Esophagus (tissue), 2 donors: ENCODE data around the gene THAP9. TPM values are rescaled to one million over a fixed set of nuclear protein-coding genes. Genes with fewer than 3 reads are reported as not detected.

Source experiments
- H3K27ac ChIP-seq, 2 donors: one replicate each; pipeline ENCODE4 v1.5.1; 2013; ENCODE audit warnings: low read depth in 2 of 2, mild to moderate bottlenecking in 2 of 2, inconsistent platforms in 1 of 2, low read length in 1 of 2, moderate library complexity in 1 of 2
- H3K27me3 ChIP-seq, 2 donors: one replicate each; pipeline ENCODE4 v1.6.1; 2013; ENCODE audit warnings: low read length in 2 of 2, control low read depth in 1 of 2, mild to moderate bottlenecking in 1 of 2; ENCODE audit not compliant: insufficient read depth in 2 of 2, control insufficient read depth in 1 of 2
- H3K36me3 ChIP-seq, 2 donors: one replicate each; pipeline ENCODE4 v1.6.1; 2013; ENCODE audit warnings: low read length in 1 of 2; ENCODE audit not compliant: control insufficient read depth in 2 of 2, insufficient read depth in 2 of 2
- H3K4me1 ChIP-seq, 2 donors: one replicate each; pipeline ENCODE4 v1.6.1; 2013; ENCODE audit warnings: low read length in 1 of 2; ENCODE audit not compliant: control insufficient read depth in 2 of 2, insufficient read depth in 2 of 2
- H3K4me3 ChIP-seq, 2 donors: one replicate each; pipeline ENCODE4 v1.5.1; 2013; ENCODE audit warnings: low read length in 2 of 2, mild to moderate bottlenecking in 2 of 2, low read depth in 1 of 2, moderate library complexity in 1 of 2
- H3K9me3 ChIP-seq, 2 donors: one replicate each; pipeline ENCODE4 v1.6.1; 2013; ENCODE audit warnings: mild to moderate bottlenecking in 2 of 2, low read depth in 1 of 2, low read length in 1 of 2, moderate library complexity in 1 of 2; ENCODE audit not compliant: control insufficient read depth in 2 of 2, insufficient read depth in 1 of 2
- WGBS, 2 donors: extraction: QIAGEN DNeasy Blood & Tissue Kit; methylation state at CpG; one replicate each; pipeline ENCODE4 v1.1.7; 2013; 5-methylcytosine and 5-hydroxymethylcytosine counted together
- polyA plus RNA-seq, 2 donors: library from polyadenylated mRNA; stranded (reverse); fragments of 200-250 nt; gene quantifications; one replicate each; pipeline ENCODE4 v1.2.3, GENCODE V29; 2013
- donor health status: healthy with polysubstance abuse.
- donor health status: Bipolar disorder and iron deficiency.

The THAP9 gene
- polyA plus RNA-seq, 2 donors = 1.4 to 1.9 TPM

DNA sequence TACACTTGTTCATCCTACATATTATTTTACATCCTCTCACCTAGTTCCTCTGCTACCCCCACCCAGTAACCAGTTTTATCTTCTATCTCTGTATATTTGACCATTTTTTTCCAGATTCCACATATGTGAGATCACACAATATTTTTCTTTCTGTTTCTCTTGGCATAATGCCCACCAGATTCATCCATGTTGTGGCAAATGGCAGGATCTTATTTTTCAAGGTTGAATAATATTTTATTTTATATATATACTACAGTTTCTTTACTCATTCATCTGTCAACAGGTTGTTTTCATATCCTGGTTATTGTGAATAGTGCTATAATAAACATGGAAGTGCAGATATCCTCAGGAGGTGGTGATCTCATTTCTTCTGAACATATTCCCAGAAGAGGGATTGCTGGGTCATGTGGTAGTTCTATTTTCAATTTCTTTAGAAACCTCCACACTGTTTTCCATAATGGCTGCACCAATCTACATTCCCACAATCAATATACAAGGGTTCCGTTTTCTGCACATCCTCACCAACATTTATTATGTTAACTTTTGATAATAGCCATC is 48.2 kb downstream of the THAP9 start:
- 97% methylated on average over 1 of the region's 1 CpG for WGBS, 2 donors
- Histone ChIP-seq H3K27ac (no peak overlapping the region), H3K4me1 (no peaks in the 10 kb centered on the region), H3K36me3 (no peaks in the 10 kb centered on the region), H3K27me3 (no peaks in the 10 kb centered on the region), H3K9me3 (no peaks in the 10 kb centered on the region), H3K4me3 (no peak overlapping the region)

DNA sequence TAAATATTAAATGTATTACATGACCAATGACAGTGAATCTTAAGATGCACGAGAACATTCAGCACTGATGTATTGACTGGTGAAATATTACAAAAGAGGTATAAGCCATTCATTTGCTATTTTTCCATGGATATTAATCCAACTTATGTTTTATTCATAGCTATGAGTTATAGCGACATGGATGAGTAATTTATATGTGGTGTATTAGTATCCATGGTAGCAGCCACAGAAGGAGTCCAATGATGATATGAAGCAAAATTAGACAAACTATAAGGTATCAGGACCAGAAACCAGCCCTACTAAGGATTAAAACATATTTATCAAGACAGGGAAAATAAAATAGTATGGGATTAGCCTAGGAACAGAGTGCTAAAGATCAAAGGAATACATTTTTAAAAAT is 50.7 kb downstream of the THAP9 start:
- H3K36me3 ChIP-seq = no peaks in the 10 kb centered on the region
- no peaks in the 10 kb centered on the region for H3K27me3 ChIP-seq
- no peak overlapping the region for H3K27ac ChIP-seq
- no peaks in the 10 kb centered on the region for H3K9me3 ChIP-seq
- H3K4me3 ChIP-seq = no peak overlapping the region
- no peaks in the 10 kb centered on the region for H3K4me1 ChIP-seq
- 82 to 87% methylated on average over 2 of the region's 2 CpGs for WGBS, 2 donors

DNA sequence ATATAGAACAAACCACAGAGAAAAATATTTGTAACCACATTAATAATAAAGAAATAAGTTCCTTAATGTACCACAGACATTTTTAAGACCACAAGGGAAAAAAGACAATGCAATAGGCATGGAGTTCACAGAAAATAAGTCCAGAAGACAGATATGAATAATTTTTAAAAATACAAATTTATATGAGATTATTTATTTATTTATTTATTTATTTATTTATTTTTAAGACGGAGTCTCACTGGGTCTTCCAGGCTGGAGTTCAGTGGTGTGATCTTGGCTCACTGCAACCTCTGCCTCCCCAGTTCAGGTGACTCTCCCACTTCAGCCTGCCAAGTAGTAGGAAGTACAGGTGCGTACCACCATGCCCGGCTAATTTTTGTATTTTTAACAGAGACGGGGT is 53.7 kb downstream of the THAP9 start:
- Histone ChIP-seq H3K27ac (no peak overlapping the region), H3K36me3 (no peaks in the 10 kb centered on the region), H3K9me3 (no peaks in the 10 kb centered on the region), H3K4me1 (no peaks in the 10 kb centered on the region), H3K27me3 (no peaks in the 10 kb centered on the region), H3K4me3 (no peak overlapping the region)
- 96 to 97% methylated on average over 4 of the region's 4 CpGs for WGBS, 2 donors

DNA sequence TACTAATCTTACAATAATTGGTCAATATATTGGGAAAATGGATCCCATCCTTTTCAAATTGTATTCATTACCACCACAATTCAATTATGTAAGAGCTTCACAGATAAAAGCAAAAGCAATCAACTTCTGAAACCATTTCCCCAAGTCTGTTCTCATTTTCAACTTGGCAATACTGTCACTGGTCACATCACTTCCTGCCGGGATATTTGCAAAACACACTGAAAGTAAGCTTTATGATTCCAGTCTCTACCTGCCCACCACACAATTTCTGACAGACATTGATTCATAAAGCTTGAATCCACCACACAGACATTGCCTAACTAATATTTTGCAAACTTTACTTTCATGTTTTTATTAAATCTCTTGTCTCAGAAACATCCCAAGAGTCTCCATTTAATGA is 56.5 kb downstream of the THAP9 start:
- H3K9me3 ChIP-seq = no peaks in the 10 kb centered on the region
- H3K27me3 ChIP-seq = no peaks in the 10 kb centered on the region
- 77 to 88% methylated on average over 1 of the region's 1 CpG for WGBS, 2 donors
- H3K27ac ChIP-seq = no peak overlapping the region
- H3K4me3 ChIP-seq = no peak overlapping the region
- H3K4me1 ChIP-seq = no peaks in the 10 kb centered on the region
- H3K36me3 ChIP-seq = peaks cover 2 to 7% of the 10 kb centered on the region in 2 donors

DNA sequence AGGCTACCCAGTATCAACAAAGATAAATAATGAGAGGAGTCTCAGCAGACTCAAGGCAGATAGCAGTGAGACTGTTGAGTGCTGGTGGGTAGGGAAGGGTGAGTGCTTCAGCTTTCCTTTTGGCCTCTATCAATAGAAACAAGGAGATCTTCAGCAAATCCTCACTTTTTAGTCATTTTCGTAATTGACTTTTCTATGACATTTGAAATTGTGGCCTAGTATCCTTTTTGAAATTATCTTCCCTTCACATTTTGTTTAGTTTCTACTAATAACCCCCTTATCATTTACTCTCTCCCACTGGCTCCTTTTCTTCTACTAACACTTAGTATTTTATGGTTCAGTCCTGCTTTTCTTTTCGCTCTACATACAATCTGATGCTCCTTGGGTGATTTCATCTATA is 65.2 kb downstream of the THAP9 start:
- Histone ChIP-seq H3K36me3 (peaks cover under 1 to 4% of the 10 kb centered on the region in 2 donors), H3K27me3 (no peaks in the 10 kb centered on the region), H3K4me3 (no peak overlapping the region), H3K9me3 (no peaks in the 10 kb centered on the region), H3K4me1 (no peaks in the 10 kb centered on the region), H3K27ac (no peak overlapping the region)
- 98 to 100% methylated on average over 2 of the region's 2 CpGs for WGBS, 2 donors

DNA sequence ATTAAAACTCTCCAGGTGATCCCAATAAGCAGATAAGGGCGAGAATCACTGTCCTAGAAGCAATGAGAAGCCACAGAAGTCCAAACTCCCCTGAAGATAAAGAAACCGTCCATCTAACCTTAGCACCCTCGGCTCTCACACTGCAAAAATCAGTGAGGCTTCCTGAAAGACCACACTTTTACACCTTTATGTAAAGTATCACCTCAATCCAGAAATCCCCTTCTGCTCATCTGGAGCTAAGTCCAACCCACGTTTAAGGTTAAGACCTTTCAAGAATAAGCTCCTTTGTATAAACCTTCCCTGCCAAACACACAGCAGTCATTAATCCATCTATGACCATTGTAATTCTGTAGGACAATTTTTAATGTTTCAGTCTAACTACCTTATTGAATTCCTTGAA is 68.4 kb downstream of the THAP9 start:
- no peaks in the 10 kb centered on the region for H3K4me1 ChIP-seq
- H3K27me3 ChIP-seq = no peaks in the 10 kb centered on the region
- no peaks in the 10 kb centered on the region for H3K9me3 ChIP-seq
- no peak overlapping the region for H3K4me3 ChIP-seq
- H3K27ac ChIP-seq = no peak overlapping the region
- H3K36me3 ChIP-seq = peaks cover 0 to 3% of the 10 kb centered on the region in 2 donors
- 71 to 80% methylated on average over 4 of the region's 4 CpGs for WGBS, 2 donors

DNA sequence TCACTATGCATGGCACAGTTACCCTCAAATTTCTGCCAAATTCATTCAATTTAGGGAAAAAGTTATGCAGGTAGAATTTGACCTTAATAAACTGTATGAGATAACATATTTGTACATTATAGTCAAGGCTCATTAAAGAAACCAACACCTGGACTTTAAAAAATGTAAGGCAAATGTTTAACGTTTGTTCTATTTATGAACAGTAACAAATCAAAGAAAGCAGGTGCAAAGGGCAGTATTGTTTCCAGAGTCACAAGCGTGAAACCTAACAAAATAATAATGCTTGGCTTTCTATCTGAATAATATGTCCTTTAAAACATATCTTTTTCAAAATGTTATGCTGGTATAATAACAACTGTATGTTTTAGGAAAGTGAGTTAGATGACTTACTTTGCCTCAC is 68.9 kb downstream of the THAP9 start:
- Histone ChIP-seq H3K9me3 (no peaks in the 10 kb centered on the region), H3K4me1 (no peaks in the 10 kb centered on the region), H3K36me3 (peaks cover 0 to 3% of the 10 kb centered on the region in 2 donors), H3K27me3 (no peaks in the 10 kb centered on the region), H3K4me3 (no peak overlapping the region), H3K27ac (no peak overlapping the region)
- 72 to 85% methylated on average over 2 of the region's 2 CpGs for WGBS, 2 donors

Other genes starting within 250 kb of the THAP9 start
- gene SCD5, start 101.9 kb upstream of the THAP9 start, polyA plus RNA-seq = 1 to 10 TPM; 2.5 to 2.9 TPM
- gene SEC31A, start 9.6 kb upstream of the THAP9 start, polyA plus RNA-seq = 100 to 1,000 TPM in 1 of 2 donors, 10 to 100 TPM in 1; 72.5 to 131 TPM
- gene LIN54, start 110.1 kb downstream of the THAP9 start, polyA plus RNA-seq = 1 to 10 TPM; 4.6 to 5.9 TPM
- gene COPS4, start 134.4 kb downstream of the THAP9 start, polyA plus RNA-seq = 10 to 100 TPM in 1 of 2 donors, 1 to 10 TPM in 1; 9.8 to 25.4 TPM
- gene PLAC8, start 214.0 kb downstream of the THAP9 start, polyA plus RNA-seq = 10 to 100 TPM; 49.1 to 88.4 TPM